GM12878 (cell line): ENCODE data around the gene RPL18. TPM values are rescaled to one million over a fixed set of nuclear protein-coding genes. Genes with fewer than 3 reads are reported as not detected.

Experiments used
- CEBPB ChIP-seq, 2 experiments: fragments of 150-350 bp in 1 of 2; IDR thresholded peaks; 2 replicates each; pipeline ENCODE4 v1.6.1; 2012 to 2014; ENCODE audit warnings: low read depth in 2 of 2, low read length in 2 of 2, borderline replicate concordance in 1 of 2, inconsistent platforms in 1 of 2
- FOS ChIP-seq: IDR thresholded peaks from 3 replicates; pipeline ENCODE4 v1.6.1; 2011; ENCODE audit warnings: borderline replicate concordance; ENCODE audit not compliant: insufficient read length; ENCODE audit errors: extremely low read depth
- NR2F1 ChIP-seq: fragments of 450-650 bp; conservative IDR thresholded peaks from 2 replicates; pipeline ENCODE4 v1.6.1; 2017; ENCODE audit warnings: mild to moderate bottlenecking
- POLR2A ChIP-seq: IDR thresholded peaks from 2 replicates; pipeline ENCODE4 v1.6.1; 2011; ENCODE audit warnings: low read depth, mild to moderate bottlenecking, low read length
- RB1 ChIP-seq: fragments of 450-650 bp; formaldehyde crosslinking; IDR thresholded peaks from 2 replicates; pipeline ENCODE4 v1.6.1; 2017; ENCODE audit warnings: mild to moderate bottlenecking, borderline replicate concordance
- TARDBP ChIP-seq: IDR thresholded peaks from 2 replicates; pipeline ENCODE4 v1.6.1; 2016; ENCODE audit warnings: borderline replicate concordance
- ZBED1 ChIP-seq: IDR thresholded peaks from 2 replicates; pipeline ENCODE4 v1.6.1; 2016; ENCODE audit warnings: borderline replicate concordance
- ZNF622 ChIP-seq: fragments of 450-650 bp; IDR thresholded peaks from 2 replicates; pipeline ENCODE4 v1.6.1; 2017; ENCODE audit warnings: mild to moderate bottlenecking, inconsistent platforms
- polyA plus RNA-seq, 11 experiments: library from polyadenylated mRNA; depleted of rRNA in 4 of 11; unstranded in 6 of 11; stranded (reverse) in 5 of 11; fragments of >200 nt; fragmentation: Nextera tagmentation in 4 of 11; fragmentation: Illumina TruSeq in 1 of 11; extraction: Ambion mirVana in 4 of 11; extraction: Trizol in 1 of 11; gene quantifications; 1 replicate in 1 of 11; 2 replicates in 10 of 11; pipeline versions ENCODE4 v1.2.1 to v1.2.3, GENCODE V29; 2011 to 2016; ENCODE audit warnings: inconsistent platforms in 2 of 11, missing spikeins in 2 of 11, low read depth in 1 of 11
- total RNA-seq, 4 experiments: library from RNA; depleted of rRNA in 3 of 4; stranded (reverse); fragments of >200 nt in 3 of 4; fragmentation: Illumina TruSeq in 1 of 4; extraction: Trizol in 1 of 4; gene quantifications; 2 replicates each; pipeline versions ENCODE4 v1.2.1 to v1.2.3, GENCODE V29; 2013 to 2021
- TF ChIP-seq, protein P1 (sequence below): fragments of 450-650 bp; formaldehyde crosslinking; IDR thresholded peaks from 2 replicates; pipeline ENCODE4 v1.4.0; 2020; ENCODE audit warnings: mild to moderate bottlenecking, moderate library complexity
- TF ChIP-seq, protein P2 (sequence below): fragments of 450-650 bp; IDR thresholded peaks from 2 replicates; pipeline ENCODE4 v1.6.1; 2017; ENCODE audit warnings: mild to moderate bottlenecking, moderate library complexity
- TF ChIP-seq, protein P3 (sequence below): fragments of 450-650 bp; formaldehyde crosslinking; IDR thresholded peaks from 2 replicates; pipeline ENCODE4 v1.5.0; 2022; ENCODE audit warnings: mild to moderate bottlenecking, missing genetic modification characterization
- TF ChIP-seq, protein P4 (sequence below): fragments of 150-350 bp; IDR thresholded peaks from 2 replicates; pipeline ENCODE4 v1.6.1; 2014; ENCODE audit warnings: mild to moderate bottlenecking, low read depth, low read length
- TF ChIP-seq, protein P5 (sequence below): fragments of 450-650 bp; IDR thresholded peaks from 2 replicates; pipeline ENCODE4 v1.6.1; 2018; ENCODE audit warnings: borderline replicate concordance, mild to moderate bottlenecking; ENCODE audit not compliant: partially characterized antibody

Gene RPL18
- total and polyA plus RNA-seq, 10 of the 15 experiments (the other 5 are each of a cell fraction or from before 2014, with no cell fraction given), result 393 to 4,267 (median 2,019) TPM

DNA sequence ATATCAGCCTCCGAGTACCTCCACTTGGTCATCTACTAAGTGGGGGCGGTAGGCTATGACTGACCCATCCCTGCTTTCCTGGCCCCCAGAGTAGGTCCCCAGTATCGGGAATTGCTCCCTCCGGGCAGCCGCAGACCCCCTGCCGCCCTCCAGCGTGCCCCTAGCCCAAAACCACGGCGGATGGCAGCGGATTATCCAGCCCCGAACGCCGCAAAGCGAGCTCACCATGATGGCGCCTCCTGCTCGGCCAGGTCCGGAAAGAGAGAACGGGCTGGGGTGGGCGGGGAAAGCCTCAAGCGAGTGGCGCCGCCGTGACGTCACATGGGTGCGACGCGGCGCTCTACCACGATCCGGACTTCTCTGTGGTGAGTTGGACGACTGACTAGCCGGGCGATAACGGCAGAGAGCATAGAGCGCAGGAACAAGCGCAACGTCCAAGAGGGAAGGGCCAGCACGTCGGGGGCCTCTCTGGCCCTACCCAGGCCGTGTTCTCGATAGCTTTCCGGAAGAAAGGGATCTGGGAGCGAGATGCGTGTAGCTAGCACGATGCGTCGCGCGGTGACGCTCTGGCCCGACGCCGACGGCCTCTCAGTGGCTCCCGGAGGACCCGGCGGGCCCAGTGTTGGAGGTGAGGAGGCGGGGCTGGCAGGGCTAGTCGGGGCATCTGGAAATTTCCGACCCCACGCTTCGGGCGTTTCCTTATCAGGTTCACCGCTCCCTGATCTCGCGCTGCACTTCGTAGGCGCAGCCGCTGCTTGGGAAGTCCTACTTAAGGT is at the start of gene RPL18, which contains the start of gene SPHK2 (continued):
- TF ChIP-seq, protein P1, sequence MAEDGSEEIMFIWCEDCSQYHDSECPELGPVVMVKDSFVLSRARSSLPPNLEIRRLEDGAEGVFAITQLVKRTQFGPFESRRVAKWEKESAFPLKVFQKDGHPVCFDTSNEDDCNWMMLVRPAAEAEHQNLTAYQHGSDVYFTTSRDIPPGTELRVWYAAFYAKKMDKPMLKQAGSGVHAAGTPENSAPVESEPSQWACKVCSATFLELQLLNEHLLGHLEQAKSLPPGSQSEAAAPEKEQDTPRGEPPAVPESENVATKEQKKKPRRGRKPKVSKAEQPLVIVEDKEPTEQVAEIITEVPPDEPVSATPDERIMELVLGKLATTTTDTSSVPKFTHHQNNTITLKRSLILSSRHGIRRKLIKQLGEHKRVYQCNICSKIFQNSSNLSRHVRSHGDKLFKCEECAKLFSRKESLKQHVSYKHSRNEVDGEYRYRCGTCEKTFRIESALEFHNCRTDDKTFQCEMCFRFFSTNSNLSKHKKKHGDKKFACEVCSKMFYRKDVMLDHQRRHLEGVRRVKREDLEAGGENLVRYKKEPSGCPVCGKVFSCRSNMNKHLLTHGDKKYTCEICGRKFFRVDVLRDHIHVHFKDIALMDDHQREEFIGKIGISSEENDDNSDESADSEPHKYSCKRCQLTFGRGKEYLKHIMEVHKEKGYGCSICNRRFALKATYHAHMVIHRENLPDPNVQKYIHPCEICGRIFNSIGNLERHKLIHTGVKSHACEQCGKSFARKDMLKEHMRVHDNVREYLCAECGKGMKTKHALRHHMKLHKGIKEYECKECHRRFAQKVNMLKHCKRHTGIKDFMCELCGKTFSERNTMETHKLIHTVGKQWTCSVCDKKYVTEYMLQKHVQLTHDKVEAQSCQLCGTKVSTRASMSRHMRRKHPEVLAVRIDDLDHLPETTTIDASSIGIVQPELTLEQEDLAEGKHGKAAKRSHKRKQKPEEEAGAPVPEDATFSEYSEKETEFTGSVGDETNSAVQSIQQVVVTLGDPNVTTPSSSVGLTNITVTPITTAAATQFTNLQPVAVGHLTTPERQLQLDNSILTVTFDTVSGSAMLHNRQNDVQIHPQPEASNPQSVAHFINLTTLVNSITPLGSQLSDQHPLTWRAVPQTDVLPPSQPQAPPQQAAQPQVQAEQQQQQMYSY, result no peak
- TF ChIP-seq CEBPB (IDR thresholded peaks at IDR 0.05; ENCODE audit: borderline replicate concordance in 1 of 2, low read depth in 2 of 2, low read length in 2 of 2) (no peak), FOS (no peak), ZBED1 (peak; percentile 72; the same call in 1 of the 2 replicates), TARDBP (peak; percentile 96), ZNF622 (no peak), POLR2A (peak; percentile 99), NR2F1 (0 out of 2 replicates have a peak, but pooled peaks have one; percentile 28), RB1 (0 out of 2 replicates have a peak, but pooled peaks have one; percentile 34)
- TF ChIP-seq, protein P2, sequence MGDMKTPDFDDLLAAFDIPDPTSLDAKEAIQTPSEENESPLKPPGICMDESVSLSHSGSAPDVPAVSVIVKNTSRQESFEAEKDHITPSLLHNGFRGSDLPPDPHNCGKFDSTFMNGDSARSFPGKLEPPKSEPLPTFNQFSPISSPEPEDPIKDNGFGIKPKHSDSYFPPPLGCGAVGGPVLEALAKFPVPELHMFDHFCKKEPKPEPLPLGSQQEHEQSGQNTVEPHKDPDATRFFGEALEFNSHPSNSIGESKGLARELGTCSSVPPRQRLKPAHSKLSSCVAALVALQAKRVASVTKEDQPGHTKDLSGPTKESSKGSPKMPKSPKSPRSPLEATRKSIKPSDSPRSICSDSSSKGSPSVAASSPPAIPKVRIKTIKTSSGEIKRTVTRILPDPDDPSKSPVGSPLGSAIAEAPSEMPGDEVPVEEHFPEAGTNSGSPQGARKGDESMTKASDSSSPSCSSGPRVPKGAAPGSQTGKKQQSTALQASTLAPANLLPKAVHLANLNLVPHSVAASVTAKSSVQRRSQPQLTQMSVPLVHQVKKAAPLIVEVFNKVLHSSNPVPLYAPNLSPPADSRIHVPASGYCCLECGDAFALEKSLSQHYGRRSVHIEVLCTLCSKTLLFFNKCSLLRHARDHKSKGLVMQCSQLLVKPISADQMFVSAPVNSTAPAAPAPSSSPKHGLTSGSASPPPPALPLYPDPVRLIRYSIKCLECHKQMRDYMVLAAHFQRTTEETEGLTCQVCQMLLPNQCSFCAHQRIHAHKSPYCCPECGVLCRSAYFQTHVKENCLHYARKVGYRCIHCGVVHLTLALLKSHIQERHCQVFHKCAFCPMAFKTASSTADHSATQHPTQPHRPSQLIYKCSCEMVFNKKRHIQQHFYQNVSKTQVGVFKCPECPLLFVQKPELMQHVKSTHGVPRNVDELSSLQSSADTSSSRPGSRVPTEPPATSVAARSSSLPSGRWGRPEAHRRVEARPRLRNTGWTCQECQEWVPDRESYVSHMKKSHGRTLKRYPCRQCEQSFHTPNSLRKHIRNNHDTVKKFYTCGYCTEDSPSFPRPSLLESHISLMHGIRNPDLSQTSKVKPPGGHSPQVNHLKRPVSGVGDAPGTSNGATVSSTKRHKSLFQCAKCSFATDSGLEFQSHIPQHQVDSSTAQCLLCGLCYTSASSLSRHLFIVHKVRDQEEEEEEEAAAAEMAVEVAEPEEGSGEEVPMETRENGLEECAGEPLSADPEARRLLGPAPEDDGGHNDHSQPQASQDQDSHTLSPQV, result peak; percentile 72
- TF ChIP-seq, protein P3, sequence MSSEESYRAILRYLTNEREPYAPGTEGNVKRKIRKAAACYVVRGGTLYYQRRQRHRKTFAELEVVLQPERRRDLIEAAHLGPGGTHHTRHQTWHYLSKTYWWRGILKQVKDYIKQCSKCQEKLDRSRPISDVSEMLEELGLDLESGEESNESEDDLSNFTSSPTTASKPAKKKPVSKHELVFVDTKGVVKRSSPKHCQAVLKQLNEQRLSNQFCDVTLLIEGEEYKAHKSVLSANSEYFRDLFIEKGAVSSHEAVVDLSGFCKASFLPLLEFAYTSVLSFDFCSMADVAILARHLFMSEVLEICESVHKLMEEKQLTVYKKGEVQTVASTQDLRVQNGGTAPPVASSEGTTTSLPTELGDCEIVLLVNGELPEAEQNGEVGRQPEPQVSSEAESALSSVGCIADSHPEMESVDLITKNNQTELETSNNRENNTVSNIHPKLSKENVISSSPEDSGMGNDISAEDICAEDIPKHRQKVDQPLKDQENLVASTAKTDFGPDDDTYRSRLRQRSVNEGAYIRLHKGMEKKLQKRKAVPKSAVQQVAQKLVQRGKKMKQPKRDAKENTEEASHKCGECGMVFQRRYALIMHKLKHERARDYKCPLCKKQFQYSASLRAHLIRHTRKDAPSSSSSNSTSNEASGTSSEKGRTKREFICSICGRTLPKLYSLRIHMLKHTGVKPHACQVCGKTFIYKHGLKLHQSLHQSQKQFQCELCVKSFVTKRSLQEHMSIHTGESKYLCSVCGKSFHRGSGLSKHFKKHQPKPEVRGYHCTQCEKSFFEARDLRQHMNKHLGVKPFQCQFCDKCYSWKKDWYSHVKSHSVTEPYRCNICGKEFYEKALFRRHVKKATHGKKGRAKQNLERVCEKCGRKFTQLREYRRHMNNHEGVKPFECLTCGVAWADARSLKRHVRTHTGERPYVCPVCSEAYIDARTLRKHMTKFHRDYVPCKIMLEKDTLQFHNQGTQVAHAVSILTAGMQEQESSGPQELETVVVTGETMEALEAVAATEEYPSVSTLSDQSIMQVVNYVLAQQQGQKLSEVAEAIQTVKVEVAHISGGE (CRISPR knock-in tag), result no peak
- TF ChIP-seq, protein P4, sequence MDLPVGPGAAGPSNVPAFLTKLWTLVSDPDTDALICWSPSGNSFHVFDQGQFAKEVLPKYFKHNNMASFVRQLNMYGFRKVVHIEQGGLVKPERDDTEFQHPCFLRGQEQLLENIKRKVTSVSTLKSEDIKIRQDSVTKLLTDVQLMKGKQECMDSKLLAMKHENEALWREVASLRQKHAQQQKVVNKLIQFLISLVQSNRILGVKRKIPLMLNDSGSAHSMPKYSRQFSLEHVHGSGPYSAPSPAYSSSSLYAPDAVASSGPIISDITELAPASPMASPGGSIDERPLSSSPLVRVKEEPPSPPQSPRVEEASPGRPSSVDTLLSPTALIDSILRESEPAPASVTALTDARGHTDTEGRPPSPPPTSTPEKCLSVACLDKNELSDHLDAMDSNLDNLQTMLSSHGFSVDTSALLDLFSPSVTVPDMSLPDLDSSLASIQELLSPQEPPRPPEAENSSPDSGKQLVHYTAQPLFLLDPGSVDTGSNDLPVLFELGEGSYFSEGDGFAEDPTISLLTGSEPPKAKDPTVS, result 0 out of 2 replicates have a peak, but pooled peaks have one; percentile 33
- TF ChIP-seq, protein P5, sequence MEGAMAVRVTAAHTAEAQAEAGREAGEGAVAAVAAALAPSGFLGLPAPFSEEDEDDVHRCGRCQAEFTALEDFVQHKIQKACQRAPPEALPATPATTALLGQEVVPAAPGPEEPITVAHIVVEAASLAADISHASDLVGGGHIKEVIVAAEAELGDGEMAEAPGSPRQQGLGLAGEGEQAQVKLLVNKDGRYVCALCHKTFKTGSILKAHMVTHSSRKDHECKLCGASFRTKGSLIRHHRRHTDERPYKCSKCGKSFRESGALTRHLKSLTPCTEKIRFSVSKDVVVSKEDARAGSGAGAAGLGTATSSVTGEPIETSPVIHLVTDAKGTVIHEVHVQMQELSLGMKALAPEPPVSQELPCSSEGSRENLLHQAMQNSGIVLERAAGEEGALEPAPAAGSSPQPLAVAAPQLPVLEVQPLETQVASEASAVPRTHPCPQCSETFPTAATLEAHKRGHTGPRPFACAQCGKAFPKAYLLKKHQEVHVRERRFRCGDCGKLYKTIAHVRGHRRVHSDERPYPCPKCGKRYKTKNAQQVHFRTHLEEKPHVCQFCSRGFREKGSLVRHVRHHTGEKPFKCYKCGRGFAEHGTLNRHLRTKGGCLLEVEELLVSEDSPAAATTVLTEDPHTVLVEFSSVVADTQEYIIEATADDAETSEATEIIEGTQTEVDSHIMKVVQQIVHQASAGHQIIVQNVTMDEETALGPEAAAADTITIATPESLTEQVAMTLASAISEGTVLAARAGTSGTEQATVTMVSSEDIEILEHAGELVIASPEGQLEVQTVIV, result peak; percentile 73
